SU-DHL-6 (cell line): Measurements from ENCODE around the gene RAP1GAP2.

ENCODE experiments used
- H2AFZ ChIP-seq: fragments of 200-600 bp; sonication (generic); 2 replicates; pipeline ENCODE4 v1.6.1; 2014; ENCODE audit warnings: low read depth, mild to moderate bottlenecking, moderate library complexity, mixed read lengths, antibody characterized with exemption, low read length; ENCODE audit not compliant: severe bottlenecking
- H3F3A ChIP-seq: fragments of 200-600 bp; shearing (Covaris generic); 2 replicates; pipeline ENCODE4 v1.6.0; 2016; ENCODE audit warnings: antibody characterized with exemption, mild to moderate bottlenecking; ENCODE audit not compliant: insufficient read depth
- H3K27ac ChIP-seq: fragments of 200-600 bp; sonication (generic); 2 replicates; pipeline ENCODE4 v1.5.1; 2016; ENCODE audit warnings: low read depth, mild to moderate bottlenecking, low read length, moderate library complexity, mixed read lengths
- H3K27me3 ChIP-seq: fragments of 200-600 bp; sonication (generic), shearing (Covaris generic); 2 replicates; pipeline ENCODE4 v1.6.0; 2014; ENCODE audit warnings: mild to moderate bottlenecking, low read length
- H3K36me3 ChIP-seq: fragments of 200-600 bp; sonication (generic); 2 replicates; pipeline ENCODE4 v1.6.1; 2014; ENCODE audit warnings: mild to moderate bottlenecking, low read length, mixed read lengths
- H3K4me2 ChIP-seq: fragments of 300-600, 200-600 bp; shearing (Covaris generic), sonication (generic); 2 replicates; pipeline ENCODE4 v1.6.0; 2014; ENCODE audit warnings: low read length, low read depth, mild to moderate bottlenecking; ENCODE audit not compliant: poor library complexity, severe bottlenecking
- H3K4me3 ChIP-seq: fragments of 200-600 bp; sonication (generic); 2 replicates; pipeline ENCODE4 v1.5.1; 2014; ENCODE audit warnings: antibody characterized with exemption, low read length, mild to moderate bottlenecking, mixed read lengths; ENCODE audit not compliant: insufficient read depth, poor library complexity, severe bottlenecking
- H3K79me2 ChIP-seq: fragments of 200-600 bp; sonication (generic); 2 replicates; pipeline ENCODE4 v1.6.1; 2014; ENCODE audit warnings: mild to moderate bottlenecking, low read length, moderate library complexity; ENCODE audit not compliant: insufficient read depth
- H3K9ac ChIP-seq: fragments of 200-600 bp; sonication (generic); 2 replicates; pipeline ENCODE4 v1.7.0; 2014; ENCODE audit warnings: mild to moderate bottlenecking, low read length
- H3K9me2 ChIP-seq: fragments of 200-600 bp; sonication (generic); replicated peaks from 2 replicates; pipeline ENCODE4 v1.6.1; 2014; ENCODE audit warnings: low read length; ENCODE audit not compliant: insufficient read depth
- H3K9me3 ChIP-seq: fragments of 200-600 bp; sonication (generic); 2 replicates; pipeline ENCODE4 v1.6.1; 2014; ENCODE audit warnings: low read length, mixed read lengths; ENCODE audit not compliant: insufficient read depth
- H4K20me1 ChIP-seq: fragments of 200-600 bp; sonication (generic); 2 replicates; pipeline ENCODE4 v1.6.1; 2014; ENCODE audit warnings: low read depth, mild to moderate bottlenecking, antibody characterized with exemption, low read length, moderate library complexity, mixed read lengths
- CTCF ChIP-seq: fragments of 200-600 bp; sonication (generic); IDR thresholded peaks from one replicate; pipeline ENCODE4 v1.5.1; 2017; ENCODE audit warnings: antibody characterized with exemption, mild to moderate bottlenecking, low read length, moderate library complexity; ENCODE audit not compliant: insufficient read depth, poor library complexity, severe bottlenecking
- EZH2phosphoT487 ChIP-seq: fragments of 200-600 bp; sonication (generic), shearing (Covaris generic); conservative IDR thresholded peaks from 2 replicates; pipeline ENCODE4 v1.6.1; 2018; ENCODE audit warnings: mild to moderate bottlenecking, antibody characterized with exemption, low read length, moderate library complexity, mixed read lengths

Gene RAP1GAP2

GRCh38 chr17:2830678-2831077, 34.4 kb downstream of the RAP1GAP2 start:
- Histone ChIP-seq H3K4me2 (no peak overlapping the region), H3K9me2 (no peaks in the 10 kb centered on the region), H3K4me3 (no peak overlapping the region), H3K27ac (no peak overlapping the region), H3F3A (no peaks in the 10 kb centered on the region), H3K36me3 (no peaks in the 10 kb centered on the region), H2AFZ (no peak overlapping the region), H3K27me3 (no peaks in the 10 kb centered on the region), H3K9me3 (no peaks in the 10 kb centered on the region), H4K20me1 (no peaks in the 10 kb centered on the region), H3K79me2 (no peaks in the 10 kb centered on the region), H3K9ac (no peak overlapping the region)
- no peak for TF ChIP-seq CTCF

GRCh38 chr17:2835780-2836179, 39.5 kb downstream of the RAP1GAP2 start:
- Histone ChIP-seq H3K4me3 (no peak overlapping the region), H3K9me2 (no peaks in the 10 kb centered on the region), H3K27ac (no peak overlapping the region), H2AFZ (no peak overlapping the region), H3K27me3 (no peaks in the 10 kb centered on the region), H3K9ac (no peak overlapping the region), H3F3A (no peaks in the 10 kb centered on the region), H4K20me1 (no peaks in the 10 kb centered on the region), H3K36me3 (no peaks in the 10 kb centered on the region), H3K4me2 (no peak overlapping the region), H3K79me2 (no peaks in the 10 kb centered on the region), H3K9me3 (no peaks in the 10 kb centered on the region)
- TF ChIP-seq EZH2phosphoT487 (no peak), CTCF (no peak)

- H4K20me1 ChIP-seq, result no peaks in the 10 kb centered on the region
- H3K4me3 ChIP-seq, result no peak overlapping the region
- H3K36me3 ChIP-seq, result no peaks in the 10 kb centered on the region
- H3K27me3 ChIP-seq, result no peaks in the 10 kb centered on the region
- no peak for TF ChIP-seq CTCF
- no peaks in the 10 kb centered on the region for H3K9me3 ChIP-seq
- no peak overlapping the region for H2AFZ ChIP-seq
- H3K9me2 ChIP-seq, result no peaks in the 10 kb centered on the region
- no peaks in the 10 kb centered on the region for H3K79me2 ChIP-seq
- H3K4me2 ChIP-seq, result no peak overlapping the region
- H3K27ac ChIP-seq, result no peak overlapping the region
- H3K9ac ChIP-seq, result no peak overlapping the region
- H3F3A ChIP-seq, result no peaks in the 10 kb centered on the region
These were observed 40.9 kb downstream of the RAP1GAP2 start for GRCh38 chr17:2837147-2837561.

GRCh38 chr17:2841606-2842005, 45.4 kb downstream of the RAP1GAP2 start:
- H3K9ac ChIP-seq, result no peak overlapping the region
- no peaks in the 10 kb centered on the region for H3K27me3 ChIP-seq
- no peaks in the 10 kb centered on the region for H3K9me2 ChIP-seq
- no peak overlapping the region for H2AFZ ChIP-seq
- no peaks in the 10 kb centered on the region for H3F3A ChIP-seq
- no peaks in the 10 kb centered on the region for H4K20me1 ChIP-seq
- no peak overlapping the region for H3K4me3 ChIP-seq
- no peaks in the 10 kb centered on the region for H3K79me2 ChIP-seq
- H3K4me2 ChIP-seq, result no peak overlapping the region
- TF ChIP-seq CTCF (no peak), EZH2phosphoT487 (no peak)
- H3K36me3 ChIP-seq, result no peaks in the 10 kb centered on the region
- no peaks in the 10 kb centered on the region for H3K9me3 ChIP-seq
- no peak overlapping the region for H3K27ac ChIP-seq
